ENCODE data around the gene C11orf52. TPM values are rescaled to one million over a fixed set of nuclear protein-coding genes. Genes with fewer than 3 reads are reported as not detected.
"Not testable (repeated sequence)": the region's sequence is repeated elsewhere in the genome, so short reads cannot be mapped to it uniquely, and the experiment has no call there.

C11orf52 gene
- total and polyA plus RNA-seq, 4 donors: 4.2 to 10.9 (median 7.4) TPM

DNA sequence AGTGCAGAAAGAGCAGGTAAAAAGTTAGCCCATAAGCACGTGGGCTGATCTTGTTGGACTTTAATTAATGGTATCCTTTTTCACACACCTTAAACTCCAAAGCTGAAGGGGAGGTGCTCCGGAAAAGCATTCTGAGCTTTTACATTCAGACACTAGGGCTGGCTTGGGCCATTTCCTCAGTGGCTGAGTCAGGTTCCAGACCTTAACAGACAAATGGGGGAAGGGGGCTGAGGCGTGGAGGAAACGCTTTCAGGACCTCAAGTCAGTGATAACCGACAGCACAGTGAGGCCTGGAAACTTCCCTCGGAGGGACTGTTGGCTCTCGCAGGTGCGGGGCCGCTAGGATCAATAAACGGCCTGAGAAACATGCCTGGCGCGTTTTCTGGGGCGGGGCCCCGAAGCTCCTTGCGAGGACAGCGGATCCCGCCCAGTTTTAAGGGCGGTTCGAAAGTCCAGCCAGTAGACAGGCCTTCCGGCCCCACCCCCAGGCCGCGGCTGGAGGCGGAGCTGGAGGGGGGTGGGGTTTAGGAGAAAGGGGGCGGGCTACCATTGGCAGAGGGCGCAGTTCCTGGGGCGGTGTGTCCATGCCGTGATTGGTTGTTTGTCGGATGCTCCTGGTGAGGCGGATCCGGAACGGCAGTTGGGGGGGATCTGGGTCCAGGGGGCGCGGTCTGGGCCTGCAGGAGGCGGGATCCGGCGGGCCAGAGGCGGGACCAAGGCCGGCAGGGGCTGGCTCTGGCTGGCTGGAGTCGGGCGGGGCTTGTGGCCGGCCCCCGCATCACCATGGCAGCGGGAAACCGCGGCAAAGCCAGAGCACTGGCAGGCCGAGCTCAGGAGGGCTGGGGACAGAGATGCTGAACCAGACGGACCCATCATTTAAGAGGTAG, 8.0 kb downstream of the C11orf52 start (continued):
- TF ChIP-seq CTCF (IDR thresholded peaks at IDR 0.05; ENCODE audit: low read depth, low read length, missing input control) (no peak), FOXA2 (IDR thresholded peaks at IDR 0.05) (no peak), SP1 (IDR thresholded peaks at IDR 0.05) (peak; percentile 93), YY1 (IDR thresholded peaks at IDR 0.05) (peak; percentile 38)

DNA sequence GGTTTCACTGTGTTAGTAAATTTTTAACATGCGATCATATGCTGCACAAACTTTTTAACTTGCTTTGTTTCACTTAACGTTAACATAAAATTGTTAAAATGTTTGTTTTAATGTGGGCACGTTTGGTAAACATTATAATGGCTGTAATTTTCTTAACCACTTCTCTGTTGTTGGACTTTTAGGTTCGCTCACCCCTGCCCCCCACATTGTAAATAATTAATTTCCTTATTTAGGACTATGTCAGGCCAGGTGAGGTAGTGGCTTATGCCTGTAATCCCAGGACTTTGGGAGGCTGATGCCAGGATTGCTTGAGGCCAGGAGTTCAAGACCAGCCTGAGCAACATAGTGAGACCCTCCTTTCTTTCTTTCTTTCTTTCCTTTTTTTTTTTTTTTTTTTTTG, 11.8 kb downstream of the C11orf52 start:
- Histone ChIP-seq H3K36me3 (ENCODE audit: control insufficient read depth in 4 of 4, insufficient read depth in 3 of 4, low read depth in 1 of 4, low read length in 3 of 4) (no peaks in the 10 kb centered on the region), H3K9ac (ENCODE audit: low read depth in 1 of 2, low read length in 2 of 2) (no peak overlapping the region), H3K4me3 (ENCODE audit: low read depth in 1 of 3, low read length in 3 of 3) (no peak overlapping the region), H3K27ac (ENCODE audit: low read depth in 1 of 2, low read length in 2 of 2) (no peak overlapping the region), H3K9me3 (ENCODE audit: control insufficient read depth in 4 of 4, low read length in 3 of 4) (no peaks in the 10 kb centered on the region), H3K4me1 (ENCODE audit: control insufficient read depth in 4 of 4, insufficient read depth in 4 of 4, low read length in 3 of 4) (peaks cover 3 to 48% (median 34%) of the 10 kb centered on the region in 4 donors), H3K27me3 (ENCODE audit: control insufficient read depth in 4 of 4, insufficient read depth in 4 of 4, low read length in 3 of 4) (no peaks in the 10 kb centered on the region)
- DNase-seq (ENCODE audit: low spot score): no peak
- TF ChIP-seq RXRA (IDR thresholded peaks at IDR 0.05) (peak; percentile 45), YY1 (IDR thresholded peaks at IDR 0.05) (peak; percentile 20), SP1 (IDR thresholded peaks at IDR 0.05) (peak; percentile 74), CTCF (IDR thresholded peaks at IDR 0.05; ENCODE audit: low read depth, low read length, missing input control) (no peak), ATF3 (IDR thresholded peaks at IDR 0.05) (no peak), HNF4A (conservative IDR thresholded peaks at IDR 0.05) (peak; percentile 54 to 66)
- 33% methylated on average over 4 of the region's 4 CpGs for WGBS

GRCh38 chr11:111932611-111932950, 13.9 kb downstream of the C11orf52 start:
- DNase-seq (ENCODE audit: low spot score): no peak
- Histone ChIP-seq H3K9me3 (ENCODE audit: control insufficient read depth in 4 of 4, low read length in 3 of 4) (no peaks in the 10 kb centered on the region), H3K9ac (ENCODE audit: low read depth in 1 of 2, low read length in 2 of 2) (no peak overlapping the region), H3K27me3 (ENCODE audit: control insufficient read depth in 4 of 4, insufficient read depth in 4 of 4, low read length in 3 of 4) (no peaks in the 10 kb centered on the region), H3K36me3 (ENCODE audit: control insufficient read depth in 4 of 4, insufficient read depth in 3 of 4, low read depth in 1 of 4, low read length in 3 of 4) (no peaks in the 10 kb centered on the region), H3K4me1 (ENCODE audit: control insufficient read depth in 4 of 4, insufficient read depth in 4 of 4, low read length in 3 of 4) (peaks cover 5 to 44% (median 33%) of the 10 kb centered on the region in 4 donors), H3K4me3 (ENCODE audit: low read depth in 1 of 3, low read length in 3 of 3) (no peak overlapping the region), H3K27ac (ENCODE audit: low read depth in 1 of 2, low read length in 2 of 2) (no peak overlapping the region)
- no peak for TF ChIP-seq HNF4A (conservative IDR thresholded peaks at IDR 0.05)
- TF ChIP-seq TAF1 (conservative IDR thresholded peaks at IDR 0.05): no peak
- TF ChIP-seq YY1 (IDR thresholded peaks at IDR 0.05): no peak
- no peak for TF ChIP-seq MAX (IDR thresholded peaks at IDR 0.05)
- TF ChIP-seq EGR1 (IDR thresholded peaks at IDR 0.05; ENCODE audit: low read depth in 2 of 2): no peak
- TF ChIP-seq HNF4G (IDR thresholded peaks at IDR 0.05): no peak
- no peak for TF ChIP-seq REST (IDR thresholded peaks at IDR 0.05)
- TF ChIP-seq GABPA (IDR thresholded peaks at IDR 0.05 in 1 of 2, conservative IDR thresholded peaks at IDR 0.05 in 1 of 2): no peak
- no peak for TF ChIP-seq FOXA2 (IDR thresholded peaks at IDR 0.05)
- no peak for TF ChIP-seq ATF3 (IDR thresholded peaks at IDR 0.05)
- no peak for TF ChIP-seq RAD21 (IDR thresholded peaks at IDR 0.05)
- 88% methylated on average over 2 of the region's 2 CpGs for WGBS

- H3K27ac ChIP-seq (ENCODE audit: low read depth in 1 of 2, low read length in 2 of 2); H3K9me3 ChIP-seq (ENCODE audit: control insufficient read depth in 4 of 4, low read length in 3 of 4); H3K36me3 ChIP-seq (ENCODE audit: control insufficient read depth in 4 of 4, insufficient read depth in 3 of 4, low read depth in 1 of 4, low read length in 3 of 4); H3K4me3 ChIP-seq (ENCODE audit: low read depth in 1 of 3, low read length in 3 of 3); H3K27me3 ChIP-seq (ENCODE audit: control insufficient read depth in 4 of 4, insufficient read depth in 4 of 4, low read length in 3 of 4); H3K9ac ChIP-seq (ENCODE audit: low read depth in 1 of 2, low read length in 2 of 2); DNase-seq (ENCODE audit: low spot score): not testable (repeated sequence)
- WGBS: 97% methylated on average over 14 of the region's 14 CpGs
- peaks cover 6 to 48% (median 34%) of the 10 kb centered on the region in 4 donors for H3K4me1 ChIP-seq (ENCODE audit: control insufficient read depth in 4 of 4, insufficient read depth in 4 of 4, low read length in 3 of 4)
These were observed 14.5 kb downstream of the C11orf52 start for GRCh38 chr11:111933176-111933575.
